ENCODE results near the gene GALNT5. TPM values are rescaled to one million over a fixed set of nuclear protein-coding genes. Genes with fewer than 3 reads are reported as not detected.

GALNT5 gene
- total RNA-seq, 1 donor = 56.5 TPM

DNA sequence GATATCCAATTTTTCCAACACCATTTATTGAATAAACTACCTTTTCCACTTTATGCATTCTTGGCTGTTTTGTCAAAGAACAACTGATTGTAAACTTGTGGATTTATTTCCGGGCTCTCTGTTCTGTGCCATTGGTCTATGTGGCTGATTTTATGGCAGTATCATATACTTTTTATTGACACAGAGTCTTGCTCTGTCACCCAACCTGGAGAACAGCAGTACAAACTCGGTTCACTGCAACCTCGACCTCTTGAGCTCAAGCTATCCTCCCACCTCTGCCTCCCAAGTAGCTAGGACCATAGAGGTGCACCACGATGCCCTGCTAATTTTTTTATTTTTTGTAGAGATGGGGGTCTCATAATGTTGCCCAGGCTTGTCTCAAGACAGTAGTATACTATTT is 6.7 kb upstream of the GALNT5 start:
- Histone ChIP-seq H3K4me3 (ENCODE audit: insufficient read depth, low read length) (no peak overlapping the region), H4K20me1 (ENCODE audit: insufficient read depth, low read length) (no peaks in the 10 kb centered on the region), H3K4me1 (ENCODE audit: insufficient read depth, low read length) (peaks cover 19% of the 10 kb centered on the region), H3K27ac (ENCODE audit: low read depth, low read length) (no peak overlapping the region), H3K79me2 (ENCODE audit: insufficient read depth, low read length) (no peaks in the 10 kb centered on the region), H3K4me2 (ENCODE audit: insufficient read depth, low read length) (no peak overlapping the region), H3K36me3 (ENCODE audit: insufficient read depth, low read length) (no peaks in the 10 kb centered on the region), H3K27me3 (ENCODE audit: insufficient read depth, low read length) (no peaks in the 10 kb centered on the region), H3K9me3 (ENCODE audit: low read depth, low read length) (no peaks in the 10 kb centered on the region), H2AFZ (ENCODE audit: low read length) (no peak overlapping the region)
- TF ChIP-seq, protein P1, sequence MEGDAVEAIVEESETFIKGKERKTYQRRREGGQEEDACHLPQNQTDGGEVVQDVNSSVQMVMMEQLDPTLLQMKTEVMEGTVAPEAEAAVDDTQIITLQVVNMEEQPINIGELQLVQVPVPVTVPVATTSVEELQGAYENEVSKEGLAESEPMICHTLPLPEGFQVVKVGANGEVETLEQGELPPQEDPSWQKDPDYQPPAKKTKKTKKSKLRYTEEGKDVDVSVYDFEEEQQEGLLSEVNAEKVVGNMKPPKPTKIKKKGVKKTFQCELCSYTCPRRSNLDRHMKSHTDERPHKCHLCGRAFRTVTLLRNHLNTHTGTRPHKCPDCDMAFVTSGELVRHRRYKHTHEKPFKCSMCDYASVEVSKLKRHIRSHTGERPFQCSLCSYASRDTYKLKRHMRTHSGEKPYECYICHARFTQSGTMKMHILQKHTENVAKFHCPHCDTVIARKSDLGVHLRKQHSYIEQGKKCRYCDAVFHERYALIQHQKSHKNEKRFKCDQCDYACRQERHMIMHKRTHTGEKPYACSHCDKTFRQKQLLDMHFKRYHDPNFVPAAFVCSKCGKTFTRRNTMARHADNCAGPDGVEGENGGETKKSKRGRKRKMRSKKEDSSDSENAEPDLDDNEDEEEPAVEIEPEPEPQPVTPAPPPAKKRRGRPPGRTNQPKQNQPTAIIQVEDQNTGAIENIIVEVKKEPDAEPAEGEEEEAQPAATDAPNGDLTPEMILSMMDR (IDR thresholded peaks at IDR 0.05; ENCODE audit: extremely low read depth, low read depth, low read length) = no peak
- no peak for DNase-seq (ENCODE audit: insufficient read length, low spot score, missing footprints)

DNA sequence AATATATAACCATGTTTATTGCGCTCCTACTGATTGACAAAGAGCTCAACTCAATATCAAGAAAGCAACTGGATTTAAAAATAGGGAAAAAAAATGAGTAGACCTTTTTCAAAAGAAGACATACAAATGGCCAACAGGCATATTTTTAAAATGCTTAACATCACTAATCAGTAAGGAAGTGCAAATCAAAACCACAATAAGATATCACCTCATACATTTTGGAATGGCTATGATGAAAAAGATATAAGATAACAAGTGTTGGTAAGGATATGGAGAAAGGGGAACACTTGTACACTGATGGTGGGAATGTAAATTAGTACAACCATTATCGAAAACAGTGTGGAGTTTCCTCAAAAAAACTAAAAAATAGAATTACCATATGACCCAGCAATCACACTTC is 5.6 kb upstream of the GALNT5 start:
- Histone ChIP-seq H3K27me3 (ENCODE audit: insufficient read depth, low read length) (no peaks in the 10 kb centered on the region), H3K27ac (ENCODE audit: low read depth, low read length) (no peak overlapping the region), H3K79me2 (ENCODE audit: insufficient read depth, low read length) (peaks cover 5% of the 10 kb centered on the region), H3K9me3 (ENCODE audit: low read depth, low read length) (no peaks in the 10 kb centered on the region), H3K4me3 (ENCODE audit: insufficient read depth, low read length) (no peak overlapping the region), H3K4me2 (ENCODE audit: insufficient read depth, low read length) (no peak overlapping the region), H3K4me1 (ENCODE audit: insufficient read depth, low read length) (peaks cover 15% of the 10 kb centered on the region), H3K36me3 (ENCODE audit: insufficient read depth, low read length) (no peaks in the 10 kb centered on the region), H4K20me1 (ENCODE audit: insufficient read depth, low read length) (no peaks in the 10 kb centered on the region), H2AFZ (ENCODE audit: low read length) (no peak overlapping the region)
- TF ChIP-seq, protein P1 (IDR thresholded peaks at IDR 0.05; ENCODE audit: extremely low read depth, low read depth, low read length) = no peak
- DNase-seq (ENCODE audit: insufficient read length, low spot score, missing footprints) = no peak

DNA sequence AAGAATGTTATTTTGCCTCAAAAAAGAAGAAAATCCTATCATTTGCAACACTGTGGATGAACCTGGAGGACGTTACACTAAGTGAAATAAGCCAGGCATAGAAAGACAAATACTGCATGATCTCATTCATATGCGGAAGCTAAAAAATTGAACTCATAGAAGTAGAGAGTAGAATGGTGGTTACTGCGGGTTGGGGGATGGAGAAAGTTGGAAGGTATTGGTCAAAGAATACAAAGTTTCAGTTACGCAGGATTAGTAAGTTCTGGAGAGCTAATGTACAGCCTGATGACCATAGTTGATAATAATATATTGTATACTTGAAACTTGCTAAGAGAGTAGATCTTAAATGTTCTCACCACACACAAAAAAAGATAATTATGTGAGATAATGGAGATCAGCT is 5.0 kb upstream of the GALNT5 start:
- Histone ChIP-seq H3K4me2 (ENCODE audit: insufficient read depth, low read length) (no peak overlapping the region), H3K27me3 (ENCODE audit: insufficient read depth, low read length) (no peaks in the 10 kb centered on the region), H3K36me3 (ENCODE audit: insufficient read depth, low read length) (no peaks in the 10 kb centered on the region), H3K4me1 (ENCODE audit: insufficient read depth, low read length) (peaks cover 15% of the 10 kb centered on the region), H4K20me1 (ENCODE audit: insufficient read depth, low read length) (no peaks in the 10 kb centered on the region), H3K79me2 (ENCODE audit: insufficient read depth, low read length) (peaks cover 9% of the 10 kb centered on the region), H3K9me3 (ENCODE audit: low read depth, low read length) (no peaks in the 10 kb centered on the region), H2AFZ (ENCODE audit: low read length) (no peak overlapping the region), H3K27ac (ENCODE audit: low read depth, low read length) (no peak overlapping the region), H3K4me3 (ENCODE audit: insufficient read depth, low read length) (no peak overlapping the region)
- TF ChIP-seq, protein P1 (IDR thresholded peaks at IDR 0.05; ENCODE audit: extremely low read depth, low read depth, low read length) = no peak
- DNase-seq (ENCODE audit: insufficient read length, low spot score, missing footprints) = no peak

DNA sequence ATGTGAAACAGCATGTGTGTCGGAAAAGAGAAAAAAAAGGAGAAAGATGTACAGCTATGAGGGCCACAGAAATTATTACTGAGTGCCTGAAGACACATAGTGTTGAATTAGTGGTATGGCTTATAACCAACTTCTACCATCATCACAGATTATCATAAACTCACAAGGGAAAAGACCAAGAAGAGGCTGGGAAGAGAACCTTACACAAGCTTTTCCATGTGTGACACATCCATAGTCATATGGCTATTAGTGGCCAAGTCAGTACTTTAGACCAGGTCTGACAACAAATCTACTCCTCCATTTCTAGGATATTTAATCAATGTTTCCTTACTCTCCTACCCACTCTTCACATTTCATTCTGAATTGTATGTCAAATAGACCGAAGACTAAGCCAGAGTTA is 3.5 kb upstream of the GALNT5 start:
- peaks cover 24% of the 10 kb centered on the region for H3K79me2 ChIP-seq (ENCODE audit: insufficient read depth, low read length)
- TF ChIP-seq, protein P1 (IDR thresholded peaks at IDR 0.05; ENCODE audit: extremely low read depth, low read depth, low read length) = no peak
- H3K27ac ChIP-seq (ENCODE audit: low read depth, low read length) = peak overlapping the region; percentile 35
- no peak for DNase-seq (ENCODE audit: insufficient read length, low spot score, missing footprints)
- no peak overlapping the region for H2AFZ ChIP-seq (ENCODE audit: low read length)
- no peaks in the 10 kb centered on the region for H3K27me3 ChIP-seq (ENCODE audit: insufficient read depth, low read length)
- H3K4me3 ChIP-seq (ENCODE audit: insufficient read depth, low read length) = no peak overlapping the region
- H3K9me3 ChIP-seq (ENCODE audit: low read depth, low read length) = no peaks in the 10 kb centered on the region
- H3K4me1 ChIP-seq (ENCODE audit: insufficient read depth, low read length) = peaks cover 24% of the 10 kb centered on the region
- no peaks in the 10 kb centered on the region for H4K20me1 ChIP-seq (ENCODE audit: insufficient read depth, low read length)
- H3K4me2 ChIP-seq (ENCODE audit: insufficient read depth, low read length) = no peak overlapping the region
- no peaks in the 10 kb centered on the region for H3K36me3 ChIP-seq (ENCODE audit: insufficient read depth, low read length)

All from osteoblast (primary cell).